ENCODE results near the gene PTX3. TPM values are rescaled to one million over a fixed set of nuclear protein-coding genes. Genes with fewer than 3 reads are reported as not detected.

The PTX3 gene
- total and polyA plus RNA-seq, 11 donors: 0.17 to 29.8 (median 1.1) TPM

DNA sequence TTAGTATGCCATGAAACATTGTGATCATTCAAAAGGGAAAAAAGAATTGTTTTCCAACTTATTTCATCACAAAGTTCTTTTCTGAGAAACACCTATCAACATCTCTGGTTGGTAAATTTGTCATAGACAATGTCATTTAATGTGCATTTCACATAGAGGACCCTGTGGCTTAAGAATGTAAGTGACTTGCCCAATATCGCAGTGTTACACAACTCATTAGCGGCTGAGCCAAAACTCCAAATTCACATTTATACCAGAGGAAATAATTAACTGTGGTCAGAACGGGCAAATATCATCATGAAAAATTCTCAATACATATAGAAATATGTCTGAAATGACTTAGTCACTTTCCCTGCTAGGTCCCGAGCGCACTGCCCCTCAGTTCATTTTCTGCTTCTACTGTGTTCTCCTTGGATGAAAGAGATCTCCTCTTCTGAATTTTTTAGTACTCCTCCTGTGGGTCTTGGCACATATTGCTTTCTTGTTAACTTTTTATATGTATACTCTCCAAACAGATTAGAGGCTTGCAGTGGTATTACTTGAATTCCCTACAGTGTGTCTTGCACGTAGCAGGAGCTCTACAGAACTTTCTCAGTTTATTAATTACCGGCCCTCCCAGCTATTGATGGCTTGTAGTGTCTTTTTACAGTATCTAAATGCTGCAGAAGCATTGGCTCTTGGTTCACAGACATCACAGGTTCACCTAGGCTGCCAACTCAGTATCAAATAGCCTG lies 33.1 kb downstream of the PTX3 start:
- TF ChIP-seq POLR2A (IDR thresholded peaks at IDR 0.05): no peak
- H3K4me1 ChIP-seq: peaks cover 0 to 12% (median 0%) of the 10 kb centered on the region in 12 donors
- H3K4me3 ChIP-seq: no peak overlapping the region
- intact Hi-C loops (cut with DNase I): no loop called here
- no peak overlapping the region for H3K27ac ChIP-seq
- H3K9me3 ChIP-seq: no peaks in the 10 kb centered on the region
- no peaks in the 10 kb centered on the region for H3K27me3 ChIP-seq
- DNase-seq: no peak
- WGBS, 4 donors: 75 to 87% (median 85%) methylated on average over 7 of the region's 7 CpGs
- ATAC-seq: no peak
- H3K36me3 ChIP-seq: no peaks in the 10 kb centered on the region

- WGBS, 4 donors: 45 to 65% (median 62%) methylated on average over 1 of the region's 1 CpG
- no peak for TF ChIP-seq POLR2A (IDR thresholded peaks at IDR 0.05)
- TF ChIP-seq, protein P1, sequence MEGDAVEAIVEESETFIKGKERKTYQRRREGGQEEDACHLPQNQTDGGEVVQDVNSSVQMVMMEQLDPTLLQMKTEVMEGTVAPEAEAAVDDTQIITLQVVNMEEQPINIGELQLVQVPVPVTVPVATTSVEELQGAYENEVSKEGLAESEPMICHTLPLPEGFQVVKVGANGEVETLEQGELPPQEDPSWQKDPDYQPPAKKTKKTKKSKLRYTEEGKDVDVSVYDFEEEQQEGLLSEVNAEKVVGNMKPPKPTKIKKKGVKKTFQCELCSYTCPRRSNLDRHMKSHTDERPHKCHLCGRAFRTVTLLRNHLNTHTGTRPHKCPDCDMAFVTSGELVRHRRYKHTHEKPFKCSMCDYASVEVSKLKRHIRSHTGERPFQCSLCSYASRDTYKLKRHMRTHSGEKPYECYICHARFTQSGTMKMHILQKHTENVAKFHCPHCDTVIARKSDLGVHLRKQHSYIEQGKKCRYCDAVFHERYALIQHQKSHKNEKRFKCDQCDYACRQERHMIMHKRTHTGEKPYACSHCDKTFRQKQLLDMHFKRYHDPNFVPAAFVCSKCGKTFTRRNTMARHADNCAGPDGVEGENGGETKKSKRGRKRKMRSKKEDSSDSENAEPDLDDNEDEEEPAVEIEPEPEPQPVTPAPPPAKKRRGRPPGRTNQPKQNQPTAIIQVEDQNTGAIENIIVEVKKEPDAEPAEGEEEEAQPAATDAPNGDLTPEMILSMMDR (IDR thresholded peaks at IDR 0.05): no peak
Measured at GRCh38 chr3:157471064-157471463, 34.4 kb downstream of the PTX3 start.

GRCh38 chr3:157472648-157473047 lies 36.0 kb downstream of the PTX3 start:
- no peak for TF ChIP-seq POLR2A (IDR thresholded peaks at IDR 0.05)
- TF ChIP-seq, protein P1 (IDR thresholded peaks at IDR 0.05): no peak
- intact Hi-C loops (cut with DNase I): no loop called here
- ATAC-seq: no peak
- 92 to 100% (median 96%) methylated on average over 1 of the region's 1 CpG for WGBS, 4 donors
- H3K27ac ChIP-seq: no peak overlapping the region
- peaks cover 0 to 6% (median 0%) of the 10 kb centered on the region in 12 donors for H3K4me1 ChIP-seq
- no peak overlapping the region for H3K4me3 ChIP-seq
- peaks cover 0 to 4% (median 0%) of the 10 kb centered on the region in 12 donors for H3K9me3 ChIP-seq
- H3K36me3 ChIP-seq: no peaks in the 10 kb centered on the region
- H3K27me3 ChIP-seq: no peaks in the 10 kb centered on the region
- DNase-seq: no peak

More at GRCh38 chr3:157471064-157471463, 34.4 kb downstream of the PTX3 start:
- Histone ChIP-seq H3K4me1 (peaks cover 0 to 12% (median 0%) of the 10 kb centered on the region in 12 donors), H3K4me3 (no peak overlapping the region), H3K27ac (no peak overlapping the region), H3K27me3 (no peaks in the 10 kb centered on the region), H3K36me3 (no peaks in the 10 kb centered on the region), H3K9me3 (no peaks in the 10 kb centered on the region)
- ATAC-seq: no peak
- intact Hi-C loops (cut with DNase I): no loop called here
- no peak for DNase-seq

GRCh38 chr3:157475921-157476414 lies 39.3 kb downstream of the PTX3 start:
- ATAC-seq: no peak
- TF ChIP-seq POLR2A (IDR thresholded peaks at IDR 0.05): no peak
- TF ChIP-seq, protein P1 (IDR thresholded peaks at IDR 0.05): no peak
- Histone ChIP-seq H3K27ac (no peak overlapping the region), H3K27me3 (no peaks in the 10 kb centered on the region), H3K4me1 (no peaks in the 10 kb centered on the region), H3K4me3 (no peak overlapping the region), H3K9me3 (peaks cover 0 to 4% (median 0%) of the 10 kb centered on the region in 12 donors), H3K36me3 (no peaks in the 10 kb centered on the region)
- WGBS, 4 donors: 50 to 71% (median 64%) methylated on average over 1 of the region's 1 CpG
- intact Hi-C loops (cut with DNase I): no loop called here
- no peak for DNase-seq

All from heart left ventricle (tissue), 16 donors.